GM19025 (cell line): ENCODE data around the gene CCDC159.
"Not testable (repeated sequence)": the region's sequence is repeated elsewhere in the genome, so short reads cannot be mapped to it uniquely, and the experiment has no call there.

Experiments used
- ATAC-seq: cut with Tn5 transposase; IDR thresholded peaks from one replicate; pipeline ENCODE4 v1.9.1; 2021; ENCODE audit warnings: mild to moderate bottlenecking, low read depth, moderate library complexity; ENCODE audit not compliant: unreplicated experiment

CCDC159 gene

DNA sequence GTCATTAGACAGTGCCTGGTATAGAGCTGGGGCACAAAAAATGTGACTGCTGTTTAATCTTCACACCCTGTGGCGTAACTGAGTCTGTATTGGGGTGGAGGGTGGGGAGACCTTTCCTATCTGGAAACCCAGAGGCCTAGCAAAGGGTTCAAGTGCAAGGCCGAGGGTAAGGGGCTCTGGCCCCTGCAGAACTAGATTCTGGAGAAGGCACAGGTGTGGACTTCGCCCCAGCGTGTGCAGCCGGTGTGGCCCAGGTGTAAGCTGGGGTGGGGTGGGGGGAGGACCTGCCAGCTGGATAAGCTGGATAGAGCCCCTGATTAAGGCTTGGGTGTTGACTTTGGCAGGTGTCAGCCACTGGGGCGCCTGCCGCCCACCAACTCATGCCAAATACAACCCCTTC is 8.2 kb upstream of the CCDC159 start:
- no peak for ATAC-seq

DNA sequence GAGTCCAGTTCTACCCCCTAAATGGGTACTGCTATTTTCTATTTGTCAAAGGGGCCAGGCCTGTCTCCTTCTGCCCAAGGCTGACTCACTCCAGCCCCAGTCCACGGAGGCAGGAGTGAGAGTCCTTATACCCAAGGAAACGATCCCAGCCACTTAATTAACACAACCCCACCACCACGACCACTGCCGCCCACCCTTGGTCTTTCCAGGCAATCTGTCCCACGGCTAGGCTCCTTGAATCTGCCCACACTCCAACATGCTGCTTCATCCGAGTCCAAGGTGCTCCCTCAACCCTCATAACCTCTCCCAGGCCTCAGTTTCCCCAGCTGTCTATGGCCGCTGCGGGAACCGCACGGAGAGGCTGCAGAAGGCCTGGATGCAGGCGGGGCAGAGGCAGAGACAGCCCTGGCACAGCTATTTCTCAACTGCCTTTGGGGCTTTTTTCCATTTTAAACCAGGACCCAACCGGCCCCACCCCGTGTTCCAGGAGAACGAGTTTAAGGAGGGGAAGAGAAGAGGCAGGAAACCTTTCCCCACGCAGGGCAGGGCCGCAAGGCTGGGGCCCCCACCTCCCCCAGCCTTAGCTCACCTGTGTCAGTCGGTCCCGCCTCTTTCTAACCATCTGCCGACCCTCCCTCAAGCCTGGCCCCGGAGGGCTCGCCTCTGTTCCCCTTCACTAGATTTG is 7.6 kb upstream of the CCDC159 start:
- no peak for ATAC-seq

DNA sequence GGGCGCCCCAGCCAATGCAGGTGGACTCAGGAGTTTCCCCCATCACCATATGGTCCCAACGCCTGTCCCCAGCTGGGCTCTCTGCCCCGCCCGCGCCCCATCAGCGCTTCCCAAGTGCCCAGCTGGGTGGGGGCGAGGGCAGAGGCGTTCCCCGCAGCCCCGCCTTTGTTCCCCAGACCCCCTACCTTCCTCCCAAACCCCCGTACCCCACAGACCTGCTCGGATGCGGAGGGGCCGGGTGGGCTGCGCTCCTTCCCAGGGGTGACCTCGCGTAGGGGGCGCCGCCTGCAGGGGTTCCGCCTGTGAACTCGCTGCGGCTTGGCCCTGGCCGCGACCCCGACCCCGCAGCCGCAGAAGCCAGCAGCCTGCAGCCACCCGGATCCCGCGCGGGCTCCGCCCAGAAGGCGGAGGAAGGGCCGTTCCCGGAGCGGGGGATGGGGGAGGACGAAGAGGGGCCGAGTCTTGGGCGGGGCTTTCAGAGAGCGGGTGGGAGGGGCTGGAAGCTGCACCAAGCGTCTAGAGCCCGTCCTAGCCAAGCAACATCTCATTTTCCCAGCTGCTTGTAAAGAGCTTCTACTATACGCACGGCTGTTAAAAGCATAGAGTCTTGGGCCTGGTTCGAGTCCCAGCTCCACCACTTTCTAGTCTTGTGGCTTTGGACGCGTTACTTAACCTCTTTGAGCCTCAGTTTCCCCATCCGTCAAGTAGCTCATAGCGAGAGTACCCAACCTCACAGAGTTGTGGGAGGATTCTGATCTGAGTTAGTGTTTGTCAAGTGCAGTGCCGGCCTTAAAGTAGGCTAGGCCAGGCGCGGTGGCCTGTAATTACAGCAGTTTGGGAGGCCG is 6.8 kb upstream of the CCDC159 start, which contains the start of gene RAB3D:
Gene RAB3D (minus strand): TSS at position 404 of the 845 bp plus-strand sequence. CDS start 2,258 bp downstream, outside the sequence.
- peak; percentile 80 for ATAC-seq

DNA sequence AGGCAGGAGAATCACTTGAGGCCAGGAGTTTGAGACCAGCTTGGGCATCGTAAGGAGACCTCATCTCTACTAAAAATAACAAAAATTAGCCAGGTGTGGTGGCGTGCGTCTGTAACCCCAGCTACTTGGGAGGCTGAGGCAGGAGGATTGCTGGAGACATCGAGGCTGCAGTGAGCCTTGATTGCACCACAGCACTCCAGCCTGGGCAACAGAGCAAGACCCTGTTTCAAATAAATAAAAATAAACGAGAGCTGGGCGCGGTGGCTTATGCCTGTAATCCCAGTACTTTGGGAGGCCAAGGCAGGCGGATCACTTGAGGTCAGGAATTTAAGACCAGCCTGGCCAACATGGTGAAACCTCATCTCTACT is 6.2 kb upstream of the CCDC159 start:
- ATAC-seq, result not testable (repeated sequence)

DNA sequence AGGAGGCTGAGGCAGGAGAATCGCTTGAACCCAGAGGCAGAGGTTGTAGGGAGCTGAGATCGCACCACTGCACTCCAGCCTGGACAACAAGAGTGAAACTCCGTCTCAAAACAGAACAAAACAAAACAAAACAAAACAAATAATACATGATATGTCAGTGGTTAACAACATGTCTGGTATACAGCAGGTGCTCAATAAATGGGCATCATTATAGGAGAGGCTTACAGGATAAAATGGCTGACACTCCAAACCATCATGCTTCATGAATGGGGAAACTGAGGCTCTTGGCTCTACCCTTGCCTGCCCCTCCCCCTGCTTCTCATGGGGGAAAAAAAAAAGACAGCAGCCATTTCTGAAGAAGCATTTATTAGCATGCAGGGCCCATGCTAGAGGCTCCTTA is 3.9 kb upstream of the CCDC159 start:
- ATAC-seq, result no peak

DNA sequence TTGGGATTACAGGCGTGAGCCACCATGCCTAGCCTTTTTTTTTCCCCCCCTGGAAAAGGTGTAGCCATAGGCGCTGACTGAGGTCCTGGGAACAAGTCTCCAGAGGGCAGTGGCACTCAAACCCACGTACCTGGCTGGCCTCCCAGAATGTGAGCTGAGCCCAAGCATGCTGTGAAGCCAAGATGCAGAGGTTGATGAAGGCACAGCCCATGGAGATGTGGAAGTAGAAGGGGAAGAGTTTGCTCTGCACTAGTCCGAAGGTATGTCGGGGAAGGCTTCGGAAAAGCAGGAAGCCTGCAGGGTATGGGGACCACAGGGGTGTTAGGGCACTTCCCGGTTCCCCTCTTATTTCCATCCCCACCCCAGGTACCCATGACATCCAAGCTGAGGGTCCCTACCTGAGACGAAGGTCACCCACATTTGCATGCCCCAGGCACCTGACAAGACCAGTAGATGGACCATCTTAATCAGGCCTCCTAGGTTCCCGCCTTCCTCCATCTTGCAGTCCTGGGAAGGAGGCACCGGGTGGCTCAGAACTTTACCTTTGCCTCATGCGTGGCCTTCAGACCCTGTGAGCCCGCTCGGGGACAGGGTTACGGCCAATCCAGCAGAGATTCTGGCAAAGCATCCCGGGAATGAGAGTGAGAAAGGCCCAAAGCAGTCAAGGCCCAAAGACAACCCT is 1.1 kb upstream of the CCDC159 start:
- no peak for ATAC-seq

DNA sequence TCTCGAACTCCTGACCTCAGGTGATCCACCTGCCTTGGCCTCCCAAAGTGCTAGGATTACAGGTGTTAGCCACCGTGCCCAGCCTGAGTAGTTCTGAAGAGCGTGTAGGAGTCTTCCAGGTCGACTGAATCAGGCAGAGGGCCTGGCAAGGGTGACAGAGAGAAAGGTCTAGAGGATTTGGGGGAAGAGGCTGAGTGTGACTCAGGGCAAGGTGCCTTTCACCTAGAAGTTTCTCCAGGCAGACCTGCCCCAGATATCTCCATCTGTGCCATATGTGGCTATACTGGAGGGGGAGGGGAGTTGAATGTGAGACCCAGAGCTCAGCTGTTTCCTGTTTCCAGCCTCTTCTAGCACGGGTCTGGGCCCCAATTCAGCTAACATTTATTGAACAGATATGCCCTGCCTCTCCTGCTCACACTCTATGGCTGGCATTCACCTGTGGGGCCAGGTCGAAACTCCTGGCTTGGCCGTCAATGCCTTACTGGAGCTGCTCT is 1.3 kb downstream of the CCDC159 start:
- no peak for ATAC-seq

DNA sequence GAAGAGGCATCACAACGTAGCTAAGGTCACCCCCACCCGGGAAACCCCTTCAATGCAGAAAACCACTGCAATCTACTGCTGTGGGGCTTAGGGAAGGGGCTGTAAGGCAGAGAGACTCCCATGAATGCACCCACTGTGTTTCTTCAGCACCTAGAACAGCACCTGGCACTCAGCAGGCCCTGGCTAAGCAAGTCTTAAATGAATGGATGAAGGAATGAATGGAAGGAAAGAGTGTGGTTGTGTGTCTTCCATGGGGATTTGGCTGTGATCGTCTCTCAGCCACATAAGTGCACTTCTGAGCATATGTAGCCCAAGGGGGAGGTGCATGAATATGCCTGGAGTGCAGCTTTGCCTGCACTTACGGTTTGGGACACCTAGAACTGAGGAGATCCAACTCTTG is 2.9 kb downstream of the CCDC159 start:
- ATAC-seq, result no peak

DNA sequence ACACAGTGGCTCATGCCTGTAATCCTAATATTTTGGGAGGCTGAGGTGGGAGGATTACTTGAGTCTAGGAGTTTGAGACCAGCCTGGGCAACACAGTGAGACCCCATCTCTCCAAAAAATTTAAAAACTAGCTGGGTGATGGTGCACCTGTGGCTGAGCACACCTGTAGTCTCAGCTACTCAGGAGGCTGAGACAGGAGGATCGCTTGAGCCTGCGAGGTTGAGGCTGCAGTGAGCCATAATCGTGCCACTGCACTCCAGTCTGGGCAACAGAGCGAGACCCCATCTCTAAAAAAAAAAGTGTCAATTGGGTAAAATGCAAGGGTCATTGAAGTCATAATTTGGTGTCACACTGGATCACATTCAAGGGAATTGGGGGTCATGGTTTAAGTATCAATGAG is 7.8 kb downstream of the CCDC159 start:
- not testable (repeated sequence) for ATAC-seq

DNA sequence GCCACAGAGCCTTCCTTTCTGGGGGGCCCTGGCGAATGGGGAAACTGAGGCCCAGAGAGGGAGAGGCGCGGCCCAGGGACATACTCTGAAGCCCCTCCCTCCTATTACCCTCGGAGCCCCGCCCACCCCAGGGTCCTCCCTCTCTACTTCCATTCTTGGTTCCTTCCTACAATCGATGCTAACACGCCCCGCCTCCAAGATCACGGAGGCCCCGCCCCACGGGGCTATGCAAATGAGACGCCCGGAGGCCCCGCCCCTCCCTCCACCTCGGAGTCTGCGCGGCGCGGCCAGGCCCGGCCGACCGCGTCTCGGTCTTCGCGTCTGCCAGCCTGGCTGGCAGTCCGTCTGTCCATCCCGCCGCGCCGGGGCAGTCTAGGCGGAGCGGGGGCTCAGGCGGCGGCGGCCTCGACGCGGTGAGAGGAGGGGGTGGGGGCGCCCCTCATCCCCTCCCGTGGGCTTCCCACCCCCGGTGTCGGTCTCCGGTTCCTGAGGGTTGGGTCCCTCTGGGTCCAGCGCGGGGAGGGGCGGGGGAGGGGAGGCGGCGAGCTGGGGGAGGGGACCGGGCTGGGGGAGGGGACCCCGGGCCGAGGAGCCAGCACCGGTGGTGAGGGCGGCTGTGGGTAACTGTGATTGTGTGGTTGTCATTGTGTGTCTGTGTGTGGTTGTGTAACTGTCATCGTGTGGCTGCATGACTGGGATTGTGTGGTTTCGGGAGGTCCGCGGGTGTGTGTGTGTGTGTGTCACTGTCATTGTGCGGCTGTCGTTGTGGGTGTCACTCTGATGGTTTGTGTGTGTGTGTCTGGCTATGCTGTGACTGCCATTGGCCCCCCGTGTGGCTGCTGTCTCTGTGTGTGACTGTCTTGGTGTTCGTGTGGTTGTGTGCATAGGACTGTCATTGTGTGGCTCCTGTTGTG is 9.1 kb downstream of the CCDC159 start, which contains the start of gene PLPPR2:
Gene PLPPR2 (plus strand): TSS at position 273 of the 914 bp plus-strand sequence. CDS start 2,242 bp downstream, outside the sequence.
- no peak for ATAC-seq

DNA sequence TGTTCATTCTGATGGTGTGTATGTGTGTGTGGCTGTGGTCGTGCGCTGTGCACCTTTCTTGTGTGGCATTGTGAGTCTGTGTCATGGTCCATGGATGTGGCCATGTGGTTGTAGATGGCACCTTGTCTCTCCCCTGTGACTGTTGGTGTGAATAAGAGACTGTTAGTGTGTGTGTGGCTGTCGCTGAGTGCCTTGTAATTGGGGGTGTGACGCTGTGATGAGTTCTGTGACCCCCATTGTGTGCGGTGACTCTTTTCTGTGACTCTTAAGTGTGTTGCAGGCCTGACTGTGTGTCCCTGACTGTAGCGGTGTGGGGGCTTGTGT is 9.7 kb downstream of the CCDC159 start:
- ATAC-seq, result no peak

DNA sequence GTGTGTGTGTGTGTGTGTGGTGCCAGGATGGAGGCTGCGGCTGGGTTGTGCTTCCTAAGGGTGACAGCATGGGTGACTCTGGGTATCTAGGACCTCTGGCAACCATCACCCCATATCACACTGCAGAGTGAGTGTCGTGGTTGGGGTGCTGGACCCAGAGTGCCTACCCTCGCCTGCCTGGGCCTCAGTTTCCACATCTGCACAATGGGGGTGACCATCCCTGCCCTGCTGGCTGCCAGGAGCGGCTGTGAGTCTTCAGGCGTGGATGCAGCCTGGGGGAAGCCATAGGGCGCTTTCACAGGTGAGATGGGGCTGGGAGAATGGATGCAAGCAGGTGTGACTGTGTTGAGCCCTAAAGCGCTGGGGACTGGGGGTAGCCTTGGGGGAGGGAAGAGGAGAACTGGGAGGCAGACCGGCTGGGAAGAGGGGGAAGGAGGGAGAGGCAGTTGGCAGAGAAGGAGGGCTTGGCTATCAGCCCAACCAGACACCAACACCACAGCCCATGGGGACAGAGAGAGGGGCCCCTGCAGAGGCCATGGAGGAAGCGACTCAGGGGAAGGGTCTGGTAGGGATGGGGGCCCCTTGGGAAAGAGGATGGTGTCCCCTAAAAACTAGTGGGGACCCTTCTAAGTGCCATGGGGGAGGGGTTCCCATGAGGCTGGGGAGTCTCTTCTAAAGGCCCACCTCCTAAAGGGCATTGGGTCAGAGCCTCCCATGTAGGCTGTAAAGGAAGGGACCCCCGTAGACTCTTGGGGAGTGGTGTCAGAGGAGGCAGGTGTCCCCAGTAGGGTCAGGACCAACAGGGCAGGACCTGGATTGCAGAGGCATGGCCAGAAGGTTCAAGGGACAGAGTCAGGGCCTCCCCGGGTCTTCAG is 10.6 kb downstream of the CCDC159 start:
- ATAC-seq, result no peak

DNA sequence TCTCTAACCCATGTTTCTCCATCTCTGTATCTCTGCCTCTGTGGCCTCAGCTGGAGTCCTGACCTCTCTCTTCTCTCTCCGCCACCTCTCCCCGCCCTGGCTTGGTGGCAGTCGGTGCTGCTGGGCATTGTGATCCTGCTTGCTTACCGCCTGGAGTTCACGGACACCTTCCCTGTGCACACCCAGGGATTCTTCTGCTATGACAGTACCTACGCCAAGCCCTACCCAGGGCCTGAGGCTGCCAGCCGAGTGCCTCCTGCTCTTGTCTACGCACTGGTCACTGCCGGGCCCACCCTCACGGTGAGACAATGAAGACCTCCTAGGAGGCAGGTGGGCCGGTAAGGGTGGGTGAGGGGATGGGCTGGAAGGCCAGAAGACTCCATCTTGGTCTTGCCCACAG is 13.1 kb downstream of the CCDC159 start:
- ATAC-seq, result no peak

DNA sequence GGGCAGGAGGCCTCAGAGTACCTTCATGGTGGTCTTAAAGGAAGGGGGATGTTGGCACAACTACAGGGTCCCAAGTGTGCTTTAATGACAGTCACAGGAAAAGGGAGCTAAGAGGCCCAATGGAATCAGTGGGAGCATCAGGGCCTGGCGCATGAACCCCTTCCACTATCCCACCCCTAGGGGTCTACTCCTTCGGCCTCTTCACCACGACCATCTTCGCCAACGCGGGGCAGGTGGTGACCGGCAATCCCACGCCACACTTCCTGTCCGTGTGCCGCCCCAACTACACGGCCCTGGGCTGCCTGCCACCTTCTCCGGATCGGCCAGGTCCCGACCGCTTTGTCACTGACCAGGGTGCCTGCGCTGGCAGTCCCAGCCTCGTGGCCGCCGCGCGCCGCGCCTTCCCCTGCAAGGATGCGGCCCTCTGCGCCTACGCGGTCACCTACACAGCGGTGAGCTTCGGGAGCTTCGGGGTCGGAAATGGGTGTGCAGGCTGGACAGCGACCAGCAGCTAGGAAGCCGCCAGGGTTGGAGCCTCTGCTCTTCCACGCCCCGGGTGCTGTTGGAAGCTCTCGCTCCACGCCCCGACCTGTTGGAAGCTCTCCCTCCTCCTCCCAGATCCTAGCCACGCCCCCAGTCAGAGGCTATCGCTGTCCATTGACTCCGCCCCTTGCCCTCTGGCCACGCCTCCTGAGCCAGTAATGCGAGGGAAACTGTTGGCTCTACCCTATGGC is 14.9 kb downstream of the CCDC159 start:
- ATAC-seq, result no peak

DNA sequence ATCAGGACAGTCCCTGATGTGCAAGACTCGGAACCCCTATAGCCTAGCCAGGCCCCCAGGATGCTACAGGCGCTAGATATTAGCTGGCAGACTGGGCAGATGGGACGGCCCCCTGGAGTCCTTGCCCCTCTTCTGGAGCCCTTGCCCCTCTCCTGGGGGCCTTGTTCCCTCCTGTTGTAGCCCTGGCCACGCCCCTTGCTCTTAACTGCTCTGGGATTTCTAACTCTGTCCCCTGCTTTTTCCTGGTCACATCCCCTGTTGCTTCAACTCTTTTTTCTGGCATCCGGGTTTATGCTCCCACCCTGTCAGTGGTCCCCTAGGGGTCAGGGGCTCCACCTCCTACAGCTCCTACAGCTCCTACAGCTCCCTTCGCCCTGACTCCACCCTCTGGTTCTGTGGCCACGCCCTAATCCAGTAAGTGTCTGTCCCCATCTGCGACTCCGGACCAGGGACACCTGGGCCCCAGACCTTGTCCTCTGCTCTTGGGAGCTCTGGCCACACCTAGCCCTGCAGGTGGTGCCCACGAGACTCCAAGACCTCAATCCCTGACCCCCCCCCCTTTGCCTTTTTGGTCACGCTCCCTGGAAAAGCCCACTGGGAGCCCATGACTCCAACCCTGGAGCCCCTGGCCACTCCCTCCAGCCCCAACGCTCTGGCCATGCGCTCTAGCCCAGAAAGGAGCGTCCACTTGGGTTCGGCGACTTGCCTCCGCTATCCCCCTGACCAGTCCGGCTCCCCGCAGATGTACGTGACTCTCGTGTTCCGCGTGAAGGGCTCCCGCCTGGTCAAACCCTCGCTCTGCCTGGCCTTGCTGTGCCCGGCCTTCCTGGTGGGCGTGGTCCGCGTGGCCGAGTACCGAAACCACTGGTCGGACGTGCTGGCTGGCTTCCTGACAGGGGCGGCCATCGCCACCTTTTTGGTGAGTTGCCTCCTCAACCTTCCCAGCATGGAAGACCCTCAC is 15.7 kb downstream of the CCDC159 start:
- ATAC-seq, result no peak

DNA sequence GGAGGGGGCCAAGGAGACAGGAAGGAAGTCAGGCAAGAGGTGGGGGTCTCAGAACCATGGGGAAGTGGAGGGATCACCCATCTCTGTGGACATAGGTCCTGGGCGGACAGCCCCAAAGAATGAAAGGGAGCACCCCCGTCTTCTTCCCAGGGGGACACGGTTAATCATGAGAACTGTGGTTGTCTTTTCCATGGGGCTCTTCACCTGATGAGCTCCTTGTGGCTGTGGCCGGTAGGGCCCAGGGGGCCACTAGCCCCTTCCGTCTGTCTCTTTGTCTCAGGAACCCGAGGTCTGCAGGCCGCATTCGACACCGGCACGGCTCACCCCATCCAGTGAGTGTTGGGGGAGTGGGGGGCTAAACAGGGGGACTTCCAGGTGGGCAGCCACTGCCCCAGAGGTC is 17.6 kb downstream of the CCDC159 start:
- no peak for ATAC-seq

DNA sequence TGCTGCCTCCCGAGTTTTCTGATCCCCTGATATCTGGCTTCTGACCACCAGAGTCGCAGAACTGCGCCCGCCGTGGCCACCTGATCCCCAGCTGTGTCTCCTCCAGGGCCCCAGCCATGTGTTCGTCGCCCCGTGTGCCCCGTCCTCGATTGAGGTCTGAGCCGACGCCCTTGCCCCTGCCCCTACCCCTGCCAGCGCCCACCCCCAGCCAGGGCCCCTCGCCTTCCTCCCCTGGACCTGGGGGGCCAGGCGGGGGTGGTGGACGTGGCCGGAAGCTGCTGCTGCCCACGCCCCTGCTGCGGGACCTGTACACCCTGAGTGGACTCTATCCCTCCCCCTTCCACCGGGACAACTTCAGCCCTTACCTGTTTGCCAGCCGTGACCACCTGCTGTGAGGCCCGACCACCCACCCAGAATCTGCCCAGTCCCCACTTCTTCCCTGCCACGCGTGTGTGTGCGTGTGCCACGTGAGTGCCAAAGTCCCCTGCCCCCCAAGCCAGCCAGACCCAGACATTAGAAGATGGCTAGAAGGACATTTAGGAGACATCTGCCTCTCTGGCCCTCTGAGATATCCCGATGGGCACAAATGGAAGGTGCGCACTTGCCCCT is 18.1 kb downstream of the CCDC159 start:
- ATAC-seq, result no peak
